IMR-90 (cell line): ENCODE results near the gene CCND1. TPM values are rescaled to one million over a fixed set of nuclear protein-coding genes. Genes with fewer than 3 reads are reported as not detected.

Source experiments
- ATAC-seq: fragments of 200-7000 bp; cut with Tn5 transposase; 2 replicates; pipeline ENCODE4 v1.9.1; 2020; ENCODE audit warnings: low read depth, mild to moderate bottlenecking, moderate library complexity
- Bru-seq: library from RNA; stranded (reverse); fragments of 400-500 nt; gene quantifications from one replicate; lab custom pipeline; 2021; lab: Mats Ljungman, UMichigan
- BruChase-seq, 2 experiments: library from RNA; stranded (reverse); fragments of 400-500 nt; gene quantifications; one replicate each; lab custom pipeline; 2021; lab: Mats Ljungman, UMichigan
- BruUV-seq: library from RNA; stranded (reverse); fragments of 400-500 nt; replicated peaks from 2 replicates; lab custom pipeline; 2021; lab: Mats Ljungman, UMichigan
- CTCF ChIA-PET: fragments of 300-600 bp; formaldehyde crosslinking; extraction: SDS; loops from one replicate; lab custom pipeline; 2021; ENCODE audit warnings: antibody characterized with exemption; lab: Yijun Ruan, JAX
- POLR2A ChIA-PET: fragments of 300-600 bp; sonication (Branson Sonifier 250); formaldehyde crosslinking; loops from one replicate; lab custom pipeline; 2022; ENCODE audit warnings: antibody characterized with exemption; ENCODE audit not compliant: unreplicated experiment; lab: Charles Lee
- DNase-seq: peaks from one replicate; pipeline ENCODE4 v3.0.0; 2013
- H2AFZ ChIP-seq: replicated peaks from 2 replicates; pipeline ENCODE3; 2013; ENCODE audit warnings: low read length, mild to moderate bottlenecking; ENCODE audit not compliant: poor library complexity
- H2AK5ac ChIP-seq: 2 replicates; pipeline ENCODE4 v1.6.1; 2013; ENCODE audit warnings: low read depth, low read length, inconsistent platforms
- H2AK9ac ChIP-seq: replicated peaks from 2 replicates; pipeline ENCODE3; 2013; ENCODE audit warnings: mild to moderate bottlenecking, low read depth, low read length, moderate library complexity; ENCODE audit not compliant: poor library complexity
- H2BK120ac ChIP-seq: 2 replicates; pipeline ENCODE4 v1.6.1; 2013; ENCODE audit warnings: low read depth, low read length, inconsistent platforms
- H2BK15ac ChIP-seq: 3 replicates; pipeline ENCODE4 v1.6.1; 2013; ENCODE audit warnings: low read depth, low read length, inconsistent platforms
- H2BK20ac ChIP-seq: 2 replicates; pipeline ENCODE4 v1.6.1; 2013; ENCODE audit warnings: low read depth, mild to moderate bottlenecking, inconsistent platforms, low read length, moderate library complexity
- H2BK5ac ChIP-seq: 2 replicates; pipeline ENCODE4 v1.6.1; 2013; ENCODE audit warnings: mild to moderate bottlenecking, low read depth, low read length, inconsistent platforms; ENCODE audit not compliant: poor library complexity, severe bottlenecking
- H3K14ac ChIP-seq: replicated peaks from 2 replicates; pipeline ENCODE4 v1.6.1; 2013; ENCODE audit warnings: low read depth, low read length, inconsistent platforms
- H3K18ac ChIP-seq: 2 replicates; pipeline ENCODE4 v1.6.1; 2013; ENCODE audit warnings: low read depth, low read length, control low read depth
- H3K23ac ChIP-seq: 2 replicates; pipeline ENCODE4 v1.6.1; 2013; ENCODE audit warnings: low read depth, low read length, inconsistent platforms
- H3K27ac ChIP-seq: 2 replicates; pipeline ENCODE4 v1.5.1; 2013; ENCODE audit warnings: mild to moderate bottlenecking, control low read depth, low read length; ENCODE audit not compliant: insufficient read depth
- H3K27me3 ChIP-seq: 2 replicates; pipeline ENCODE4 v1.6.1; 2013; ENCODE audit warnings: low read length; ENCODE audit not compliant: control insufficient read depth, insufficient read depth
- H3K36me3 ChIP-seq: 2 replicates; pipeline ENCODE4 v1.6.1; 2013; ENCODE audit warnings: low read length, mixed read lengths; ENCODE audit not compliant: control insufficient read depth, insufficient read depth
- H3K4ac ChIP-seq: 2 replicates; pipeline ENCODE4 v1.6.1; 2013; ENCODE audit warnings: low read depth, low read length, inconsistent platforms
- H3K4me1 ChIP-seq: 2 replicates; pipeline ENCODE4 v1.6.1; 2013; ENCODE audit warnings: low read length, mixed read lengths; ENCODE audit not compliant: control insufficient read depth, insufficient read depth
- H3K4me2 ChIP-seq: 2 replicates; pipeline ENCODE4 v1.6.1; 2013; ENCODE audit warnings: low read depth, mild to moderate bottlenecking, control low read depth, low read length, moderate library complexity
- H3K4me3 ChIP-seq: 2 replicates; pipeline ENCODE4 v1.5.1; 2013; ENCODE audit warnings: low read depth, mild to moderate bottlenecking, control low read depth, low read length, moderate library complexity; ENCODE audit not compliant: insufficient read depth
- H3K56ac ChIP-seq: 2 replicates; pipeline ENCODE4 v1.6.1; 2013; ENCODE audit warnings: low read length, inconsistent platforms; ENCODE audit not compliant: insufficient read depth; ENCODE audit errors: extremely low read depth
- H3K79me1 ChIP-seq, 2 experiments: 2 replicates each; pipeline ENCODE4 v1.6.1; 2013; ENCODE audit warnings: low read length in 2 of 2, inconsistent platforms in 1 of 2, low read depth in 1 of 2
- H3K9ac ChIP-seq: 2 replicates; pipeline ENCODE4 v1.6.1; 2013; ENCODE audit warnings: low read depth, low read length, control low read depth
- H3K9me1 ChIP-seq: 2 replicates; pipeline ENCODE4 v1.6.1; 2013; ENCODE audit warnings: low read length, inconsistent platforms; ENCODE audit not compliant: insufficient read depth
- H3K9me3 ChIP-seq: 2 replicates; pipeline ENCODE4 v1.6.1; 2013; ENCODE audit warnings: low read length; ENCODE audit not compliant: control insufficient read depth, insufficient read depth
- H4K20me1 ChIP-seq: 2 replicates; pipeline ENCODE4 v1.6.1; 2013; ENCODE audit warnings: low read length, inconsistent platforms; ENCODE audit not compliant: insufficient read depth
- H4K5ac ChIP-seq: 2 replicates; pipeline ENCODE4 v1.6.1; 2013; ENCODE audit warnings: mild to moderate bottlenecking, low read depth, low read length, control low read depth
- H4K8ac ChIP-seq, 2 experiments: 2 replicates each; pipeline ENCODE4 v1.6.1; 2013; ENCODE audit warnings: low read depth in 2 of 2, low read length in 2 of 2, control low read depth in 1 of 2, inconsistent platforms in 1 of 2
- H4K91ac ChIP-seq: 2 replicates; pipeline ENCODE4 v1.6.1; 2013; ENCODE audit warnings: low read depth, low read length, inconsistent platforms; ENCODE audit not compliant: insufficient read depth
- BHLHE40 ChIP-seq: fragments of 150-350 bp; IDR thresholded peaks from 2 replicates; pipeline ENCODE4 v1.6.1; 2016; ENCODE audit warnings: mild to moderate bottlenecking, low read depth, low read length
- CEBPB ChIP-seq: IDR thresholded peaks from 2 replicates; pipeline ENCODE4 v1.6.1; 2012; ENCODE audit warnings: low read depth, low read length, improper control_type of control experiment
- FOS ChIP-seq: fragments of 150-350 bp; IDR thresholded peaks from 2 replicates; pipeline ENCODE4 v1.6.1; 2016; ENCODE audit warnings: low read depth, low read length
- MAZ ChIP-seq: IDR thresholded peaks from 2 replicates; pipeline ENCODE4 v1.6.1; 2012; ENCODE audit warnings: low read depth, mild to moderate bottlenecking, low read length, improper control_type of control experiment, moderate library complexity, borderline replicate concordance
- MXI1 ChIP-seq: IDR thresholded peaks from 2 replicates; pipeline ENCODE4 v1.6.1; 2012; ENCODE audit warnings: low read depth, mild to moderate bottlenecking, low read length, moderate library complexity, borderline replicate concordance
- NFE2L2 ChIP-seq: fragments of 150-350 bp; IDR thresholded peaks from 2 replicates; pipeline ENCODE4 v1.6.1; 2016; ENCODE audit warnings: low read depth, mild to moderate bottlenecking, low read length
- POLR2A ChIP-seq: IDR thresholded peaks from 2 replicates; pipeline ENCODE4 v1.6.1; 2012; ENCODE audit warnings: mild to moderate bottlenecking, low read depth, low read length
- RAD21 ChIP-seq: IDR thresholded peaks from 2 replicates; pipeline ENCODE4 v1.6.1; 2012; ENCODE audit warnings: low read length, improper control_type of control experiment
- RCOR1 ChIP-seq: IDR thresholded peaks from 2 replicates; pipeline ENCODE4 v1.6.1; 2012; ENCODE audit warnings: mild to moderate bottlenecking, low read length, improper control_type of control experiment; ENCODE audit not compliant: insufficient replicate concordance
- RFX5 ChIP-seq: IDR thresholded peaks from 2 replicates; pipeline ENCODE4 v1.8.0; 2012; ENCODE audit warnings: low read depth, mild to moderate bottlenecking, low read length, moderate library complexity
- SMC3 ChIP-seq: fragments of 150-350 bp; IDR thresholded peaks from 2 replicates; pipeline ENCODE4 v1.6.1; 2016; ENCODE audit warnings: low read depth, mild to moderate bottlenecking, antibody characterized with exemption, low read length, moderate library complexity
- WGBS, 2 experiments: methylation state at CpG; one replicate each; pipeline versions ENCODE4 v1.1.5 to v1.1.7; 2013; ENCODE audit warnings: missing lambda C conversion rate in 2 of 2; ENCODE audit not compliant: insufficient read length in 1 of 2; ENCODE audit errors: extremely low coverage in 2 of 2; 5-methylcytosine and 5-hydroxymethylcytosine counted together
- dilution Hi-C: fragments of 300-500 bp; cut with HindIII; formaldehyde crosslinking; loops from one replicate; pipeline ENCODE4 v1.14.3; 2018; ENCODE audit warnings: low sequenced_read_pairs; ENCODE audit not compliant: unreplicated experiment
- in situ Hi-C: fragments of 300-500 bp; cut with MboI; formaldehyde crosslinking; loops from 3 replicates; pipeline ENCODE4 v1.14.3; 2019; ENCODE audit warnings: low sequenced_read_pairs, inconsistent platforms, mixed read lengths
- intact Hi-C: fragments of 100-400 bp; cut with micrococcal nuclease; formaldehyde crosslinking; loops from 2 replicates; pipeline ENCODE4 v1.10.0; 2022
- long read RNA-seq: library from polyadenylated mRNA; unstranded; transcript quantifications from one replicate; pipeline ENCODE4 v2.0.0, GENCODE V29; 2021; ENCODE audit not compliant: unreplicated experiment
- polyA plus RNA-seq, 3 experiments: library from polyadenylated mRNA; depleted of rRNA; stranded (reverse); fragments of >200 nt; gene quantifications; 2 replicates each; pipeline ENCODE4 v1.2.3, GENCODE V29; 2012; ENCODE audit warnings: low replicate concordance in 1 of 3
- total RNA-seq: library from RNA; depleted of rRNA; stranded (reverse); fragments of >200 nt; gene quantifications from 2 replicates; pipeline ENCODE4 v1.2.3, GENCODE V29; 2012; rRNA removed
- TF ChIP-seq, protein P1 (sequence below): conservative IDR thresholded peaks from 2 replicates; pipeline ENCODE4 v1.5.1; 2012; ENCODE audit warnings: mild to moderate bottlenecking, low read depth, low read length, improper control_type of control experiment
- TF ChIP-seq, protein P2 (sequence below): fragments of 150-350 bp; IDR thresholded peaks from 2 replicates; pipeline ENCODE4 v1.6.1; 2016; ENCODE audit warnings: low read depth, mild to moderate bottlenecking, low read length, moderate library complexity, borderline replicate concordance

The CCND1 gene
- total RNA-seq (717 and 748 TPM in 2 replicates), polyA plus RNA-seq (2012; rRNA removed) (481 and 872 TPM in 2 replicates), Bru-seq, nascent RNA (percentile 97 among the genes with signal in this experiment), BruChase-seq, experiment 1, labeled RNA remaining after a 6-hour chase (percentile 100 among the genes with signal in this experiment), BruChase-seq, experiment 2, labeled RNA remaining after a 2-hour chase (percentile 99 among the genes with signal in this experiment)
- 498 and 688 TPM in 2 replicates for polyA plus RNA-seq (2012; cell fraction: cytosol; rRNA removed)
- 405 and 823 TPM in 2 replicates for polyA plus RNA-seq (2012; cell fraction: nucleus; rRNA removed; ENCODE audit: low replicate concordance)
- long read RNA-seq, full-length matches to known transcripts, result 456 of 1,177 reads
- long read RNA-seq, partial matches to known transcripts, result 214 of 1,177 reads
- long read RNA-seq, other reads (novel, unspliced or antisense), result 507 of 1,177 reads

DNA sequence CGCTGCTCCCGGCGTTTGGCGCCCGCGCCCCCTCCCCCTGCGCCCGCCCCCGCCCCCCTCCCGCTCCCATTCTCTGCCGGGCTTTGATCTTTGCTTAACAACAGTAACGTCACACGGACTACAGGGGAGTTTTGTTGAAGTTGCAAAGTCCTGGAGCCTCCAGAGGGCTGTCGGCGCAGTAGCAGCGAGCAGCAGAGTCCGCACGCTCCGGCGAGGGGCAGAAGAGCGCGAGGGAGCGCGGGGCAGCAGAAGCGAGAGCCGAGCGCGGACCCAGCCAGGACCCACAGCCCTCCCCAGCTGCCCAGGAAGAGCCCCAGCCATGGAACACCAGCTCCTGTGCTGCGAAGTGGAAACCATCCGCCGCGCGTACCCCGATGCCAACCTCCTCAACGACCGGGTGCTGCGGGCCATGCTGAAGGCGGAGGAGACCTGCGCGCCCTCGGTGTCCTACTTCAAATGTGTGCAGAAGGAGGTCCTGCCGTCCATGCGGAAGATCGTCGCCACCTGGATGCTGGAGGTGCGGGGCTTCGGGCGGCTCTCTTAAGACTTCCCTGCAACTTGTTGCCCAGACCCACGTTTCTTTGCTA, at the start of gene CCND1:
Gene CCND1 (plus strand): TSS at position 162 of the 587 bp plus-strand sequence. CDS start 158 bp downstream, at position 320.
- Histone ChIP-seq H4K5ac (peak within 1 kb of the TSS; percentile 81), H3K9me1 (peaks cover 3% of the 10 kb centered on the region; the same call in 1 of the 2 replicates), H3K4me2 (peak within 1 kb of the TSS; percentile 88), H3K23ac (peak within 1 kb of the TSS; percentile 99), H2AFZ (peak within 1 kb of the TSS; percentile 85), H3K27me3 (no peaks in the 10 kb centered on the region), H3K9me3 (no peaks in the 10 kb centered on the region), H3K14ac (peak within 1 kb of the TSS; percentile 100), H2BK120ac (peak within 1 kb of the TSS; percentile 91), H2AK5ac (peak within 1 kb of the TSS; percentile 97), H3K4me3 (peak within 1 kb of the TSS; percentile 98), H4K20me1 (peaks cover 40% of the 10 kb centered on the region), H2BK15ac (peak within 1 kb of the TSS; percentile 76; the same call in 2 of the 3 replicates), H3K56ac (peak within 1 kb of the TSS; percentile 94), H3K27ac (peak within 1 kb of the TSS; percentile 98), H3K79me1 (peaks cover 7 to 49% of the 10 kb centered on the region in 2 experiments; a peak in 2 of 4 replicates), H4K8ac (peak within 1 kb of the TSS; percentile 92 to 99), H3K9ac (peak within 1 kb of the TSS; percentile 100), H3K4ac (peak within 1 kb of the TSS; percentile 98), H4K91ac (peak within 1 kb of the TSS; percentile 97), H3K36me3 (peaks cover 26% of the 10 kb centered on the region), H2BK20ac (peak within 1 kb of the TSS; percentile 84), H2BK5ac (peak within 1 kb of the TSS; percentile 98), H3K4me1 (peaks cover 22% of the 10 kb centered on the region), H2AK9ac (peak within 1 kb of the TSS; percentile 96), H3K18ac (peak within 1 kb of the TSS; percentile 92)
- ChIA-PET POLR2A (interaction anchor here (1.5 kb wide), 1 partner anchor 343 kb away, joined by 4 read pairs; no protein-coding TSS in a partner anchor), CTCF (interaction anchor here (0.5 kb wide), 1 partner anchor 294 kb away, joined by 3 read pairs; no protein-coding TSS in a partner anchor)
- intact Hi-C loops, result loop anchor here (1.0 to 10.0 kb wide), 7 partner anchors 144 to 736 kb away; partner anchors contain the start of genes IGHMBP2 and MRPL21
- 0% methylated on average over 19 of the region's 49 CpGs; no CpG with 5 or more reads in 1 of the 2 experiments for WGBS, 2 experiments
- dilution Hi-C loops, result no loop called here
- in situ Hi-C loops, result loop anchor here (5.0 kb wide), 1 partner anchor 339 kb away; no protein-coding TSS in a partner anchor
- peak; percentile 31 for ATAC-seq
- peak; percentile 94 for DNase-seq
- BruUV-seq, result TSS peak; percentile 91
- peak; percentile 64; the same call in 1 of the 2 replicates for TF ChIP-seq MAZ
- TF ChIP-seq FOS, result no peak
- TF ChIP-seq POLR2A, result peak; percentile 99
- peak; percentile 52 for TF ChIP-seq SMC3
- TF ChIP-seq MXI1, result no peak
- TF ChIP-seq RFX5, result peak; percentile 94
- TF ChIP-seq NFE2L2, result peak; percentile 11; the same call in 1 of the 2 replicates
- TF ChIP-seq, protein P1, sequence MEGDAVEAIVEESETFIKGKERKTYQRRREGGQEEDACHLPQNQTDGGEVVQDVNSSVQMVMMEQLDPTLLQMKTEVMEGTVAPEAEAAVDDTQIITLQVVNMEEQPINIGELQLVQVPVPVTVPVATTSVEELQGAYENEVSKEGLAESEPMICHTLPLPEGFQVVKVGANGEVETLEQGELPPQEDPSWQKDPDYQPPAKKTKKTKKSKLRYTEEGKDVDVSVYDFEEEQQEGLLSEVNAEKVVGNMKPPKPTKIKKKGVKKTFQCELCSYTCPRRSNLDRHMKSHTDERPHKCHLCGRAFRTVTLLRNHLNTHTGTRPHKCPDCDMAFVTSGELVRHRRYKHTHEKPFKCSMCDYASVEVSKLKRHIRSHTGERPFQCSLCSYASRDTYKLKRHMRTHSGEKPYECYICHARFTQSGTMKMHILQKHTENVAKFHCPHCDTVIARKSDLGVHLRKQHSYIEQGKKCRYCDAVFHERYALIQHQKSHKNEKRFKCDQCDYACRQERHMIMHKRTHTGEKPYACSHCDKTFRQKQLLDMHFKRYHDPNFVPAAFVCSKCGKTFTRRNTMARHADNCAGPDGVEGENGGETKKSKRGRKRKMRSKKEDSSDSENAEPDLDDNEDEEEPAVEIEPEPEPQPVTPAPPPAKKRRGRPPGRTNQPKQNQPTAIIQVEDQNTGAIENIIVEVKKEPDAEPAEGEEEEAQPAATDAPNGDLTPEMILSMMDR, result peak; percentile 46
- TF ChIP-seq, protein P2, sequence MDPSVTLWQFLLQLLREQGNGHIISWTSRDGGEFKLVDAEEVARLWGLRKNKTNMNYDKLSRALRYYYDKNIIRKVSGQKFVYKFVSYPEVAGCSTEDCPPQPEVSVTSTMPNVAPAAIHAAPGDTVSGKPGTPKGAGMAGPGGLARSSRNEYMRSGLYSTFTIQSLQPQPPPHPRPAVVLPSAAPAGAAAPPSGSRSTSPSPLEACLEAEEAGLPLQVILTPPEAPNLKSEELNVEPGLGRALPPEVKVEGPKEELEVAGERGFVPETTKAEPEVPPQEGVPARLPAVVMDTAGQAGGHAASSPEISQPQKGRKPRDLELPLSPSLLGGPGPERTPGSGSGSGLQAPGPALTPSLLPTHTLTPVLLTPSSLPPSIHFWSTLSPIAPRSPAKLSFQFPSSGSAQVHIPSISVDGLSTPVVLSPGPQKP, result no peak
- 0 out of 2 replicates have a peak, but pooled peaks have one; percentile 9 for TF ChIP-seq BHLHE40
- no peak for TF ChIP-seq CEBPB
- TF ChIP-seq RAD21, result peak; percentile 60
- no peak for TF ChIP-seq RCOR1
